Neuronal stem cell (in vitro differentiated cells): ENCODE data around the gene TLX3.

Experiments used
- DNase-seq: peaks from one replicate; pipeline ENCODE4 v3.0.0-alpha.2; 2013; ENCODE audit warnings: low spot score
- H2AFZ ChIP-seq: one replicate; pipeline ENCODE4 v1.6.1; 2013; ENCODE audit warnings: mild to moderate bottlenecking, low read length, inconsistent platforms
- H2AK5ac ChIP-seq: 2 replicates; pipeline ENCODE4 v1.6.1; 2013; ENCODE audit warnings: low read depth, mild to moderate bottlenecking, inconsistent platforms, low read length, moderate library complexity, mixed read lengths
- H2BK120ac ChIP-seq: 2 replicates; pipeline ENCODE4 v1.6.1; 2013; ENCODE audit warnings: low read depth, mild to moderate bottlenecking, inconsistent platforms, low read length, moderate library complexity, mixed read lengths
- H2BK12ac ChIP-seq: one replicate; pipeline ENCODE4 v1.6.1; 2013; ENCODE audit warnings: low read length, inconsistent platforms
- H2BK15ac ChIP-seq: 2 replicates; pipeline ENCODE4 v1.6.1; 2013; ENCODE audit warnings: mild to moderate bottlenecking, low read length, inconsistent platforms, mixed read lengths
- H2BK5ac ChIP-seq: one replicate; pipeline ENCODE4 v1.6.1; 2013; ENCODE audit warnings: inconsistent platforms, mild to moderate bottlenecking, low read length, moderate library complexity
- H3K14ac ChIP-seq: one replicate; pipeline ENCODE4 v1.6.1; 2013; ENCODE audit warnings: low read length, inconsistent platforms
- H3K18ac ChIP-seq: 2 replicates; pipeline ENCODE4 v1.6.1; 2013; ENCODE audit warnings: low read length, inconsistent platforms
- H3K23ac ChIP-seq: 2 replicates; pipeline ENCODE4 v1.6.1; 2013; ENCODE audit warnings: low read depth, mild to moderate bottlenecking, mixed read lengths, low read length, inconsistent platforms; ENCODE audit not compliant: poor library complexity
- H3K27ac ChIP-seq: replicated peaks from 3 replicates; pipeline ENCODE4 v1.5.1; 2013; ENCODE audit warnings: low read length, inconsistent platforms
- H3K27me3 ChIP-seq, 3 experiments: 2 replicates each; pipeline ENCODE4 v1.6.1; 2013; ENCODE audit warnings: low read length in 3 of 3, mild to moderate bottlenecking in 2 of 3, inconsistent platforms in 1 of 3, low read depth in 1 of 3, mixed read lengths in 1 of 3, moderate library complexity in 1 of 3; ENCODE audit not compliant: control insufficient read depth in 3 of 3, insufficient read depth in 3 of 3
- H3K36me3 ChIP-seq, 2 donors: replicated peaks in 1 of 2; 2 replicates each; pipeline ENCODE4 v1.6.1; 2013; ENCODE audit warnings: low read length in 2 of 2; ENCODE audit not compliant: control insufficient read depth in 2 of 2, insufficient read depth in 2 of 2
- H3K4ac ChIP-seq: 2 replicates; pipeline ENCODE4 v1.6.1; 2013; ENCODE audit warnings: inconsistent platforms, mild to moderate bottlenecking, low read length, moderate library complexity
- H3K4me1 ChIP-seq, 2 donors: 1 replicate in 1 of 2; 2 replicates in 1 of 2; pipeline ENCODE4 v1.6.1; 2013; ENCODE audit warnings: low read length in 2 of 2, low read depth in 1 of 2; ENCODE audit not compliant: control insufficient read depth in 2 of 2, insufficient read depth in 1 of 2
- H3K4me2 ChIP-seq: one replicate; pipeline ENCODE4 v1.6.1; 2013; ENCODE audit warnings: mild to moderate bottlenecking, low read length, inconsistent platforms; ENCODE audit not compliant: insufficient read depth, poor library complexity, severe bottlenecking
- H3K4me3 ChIP-seq, 2 donors: 2 replicates each; pipeline ENCODE4 v1.5.1; 2013; ENCODE audit warnings: low read length in 2 of 2, mild to moderate bottlenecking in 2 of 2, inconsistent platforms in 1 of 2, moderate library complexity in 1 of 2
- H3K79me1 ChIP-seq: one replicate; pipeline ENCODE4 v1.6.1; 2013; ENCODE audit warnings: low read depth, mild to moderate bottlenecking, inconsistent platforms, low read length, moderate library complexity
- H3K9ac ChIP-seq: one replicate; pipeline ENCODE4 v1.6.1; 2013; ENCODE audit warnings: mild to moderate bottlenecking, low read depth, low read length, inconsistent platforms; ENCODE audit not compliant: poor library complexity
- H3K9me3 ChIP-seq, 2 donors: replicated peaks in 1 of 2; 2 replicates each; pipeline versions ENCODE3 to v1.6.1; 2013; ENCODE audit warnings: low read length in 2 of 2, mild to moderate bottlenecking in 2 of 2, inconsistent platforms in 1 of 2, low read depth in 1 of 2, mixed read lengths in 1 of 2, moderate library complexity in 1 of 2; ENCODE audit not compliant: control insufficient read depth in 2 of 2, insufficient read depth in 1 of 2
- H4K8ac ChIP-seq: one replicate; pipeline ENCODE4 v1.6.1; 2013; ENCODE audit warnings: low read depth, mild to moderate bottlenecking, inconsistent platforms, low read length, moderate library complexity
- H4K91ac ChIP-seq: one replicate; pipeline ENCODE4 v1.6.1; 2013; ENCODE audit warnings: low read length, low read depth, mild to moderate bottlenecking, inconsistent platforms; ENCODE audit not compliant: poor library complexity
- WGBS, 2 donors: extraction: QIAGEN DNeasy Blood & Tissue Kit; methylation state at CpG; one replicate each; pipeline ENCODE4 v1.1.7; 2013; ENCODE audit warnings: missing lambda C conversion rate in 2 of 2, mixed read lengths in 1 of 2; ENCODE audit not compliant: insufficient read length in 2 of 2, insufficient replicate concordance in 1 of 2; ENCODE audit errors: extremely low coverage in 2 of 2; 5-methylcytosine and 5-hydroxymethylcytosine counted together

The TLX3 gene

GRCh38 chr5:171300358-171300757 lies 8.7 kb upstream of the TLX3 start:
- Histone ChIP-seq H4K91ac (no peak overlapping the region), H3K18ac (no peak overlapping the region), H2AK5ac (no peak overlapping the region), H3K27ac (no peak overlapping the region), H3K23ac (no peak overlapping the region), H3K36me3 (peaks cover 0 to 28% of the 10 kb centered on the region in 2 donors), H2BK12ac (no peak overlapping the region), H3K79me1 (no peaks in the 10 kb centered on the region), H3K14ac (no peak overlapping the region), H3K4me2 (no peak overlapping the region), H2BK5ac (no peak overlapping the region), H4K8ac (no peak overlapping the region), H3K27me3 (peaks cover 2 to 15% (median 13%) of the 10 kb centered on the region in 3 experiments), H3K4me1 (no peaks in the 10 kb centered on the region), H3K9me3 (peaks cover 0 to 3% of the 10 kb centered on the region in 2 donors), H2BK120ac (no peak overlapping the region), H3K4ac (no peak overlapping the region), H3K4me3 (no peak overlapping the region), H2BK15ac (no peak overlapping the region), H3K9ac (no peak overlapping the region), H2AFZ (no peak overlapping the region)
- no peak for DNase-seq
- no CpG with 5 or more reads among the region's 7 CpGs for WGBS, 2 donors

- no peak overlapping the region for H2AK5ac ChIP-seq
- no CpG with 5 or more reads among the region's 6 CpGs for WGBS, 2 donors
- no peak overlapping the region for H2BK5ac ChIP-seq
- H3K36me3 ChIP-seq = no peaks in the 10 kb centered on the region
- no peak overlapping the region for H3K27ac ChIP-seq
- H2BK120ac ChIP-seq = no peak overlapping the region
- no peak overlapping the region for H3K14ac ChIP-seq
- no peak overlapping the region for H3K18ac ChIP-seq
- peaks cover 4 to 10% of the 10 kb centered on the region in 2 donors for H3K4me1 ChIP-seq
- peaks cover 48 to 73% (median 71%) of the 10 kb centered on the region in 3 experiments for H3K27me3 ChIP-seq
- no peak overlapping the region for H3K4me2 ChIP-seq
- peaks cover 0 to 3% of the 10 kb centered on the region in 2 donors for H3K9me3 ChIP-seq
- H2BK12ac ChIP-seq = no peak overlapping the region
- DNase-seq = no peak
- H4K8ac ChIP-seq = no peak overlapping the region
- H3K23ac ChIP-seq = no peak overlapping the region
- no peak overlapping the region for H3K4me3 ChIP-seq
- no peak overlapping the region for H4K91ac ChIP-seq
- H3K9ac ChIP-seq = no peak overlapping the region
- no peak overlapping the region for H2AFZ ChIP-seq
- no peak overlapping the region for H2BK15ac ChIP-seq
- no peaks in the 10 kb centered on the region for H3K79me1 ChIP-seq
- no peak overlapping the region for H3K4ac ChIP-seq
These were observed 2.9 kb upstream of the TLX3 start for GRCh38 chr5:171306166-171306565.

DNA sequence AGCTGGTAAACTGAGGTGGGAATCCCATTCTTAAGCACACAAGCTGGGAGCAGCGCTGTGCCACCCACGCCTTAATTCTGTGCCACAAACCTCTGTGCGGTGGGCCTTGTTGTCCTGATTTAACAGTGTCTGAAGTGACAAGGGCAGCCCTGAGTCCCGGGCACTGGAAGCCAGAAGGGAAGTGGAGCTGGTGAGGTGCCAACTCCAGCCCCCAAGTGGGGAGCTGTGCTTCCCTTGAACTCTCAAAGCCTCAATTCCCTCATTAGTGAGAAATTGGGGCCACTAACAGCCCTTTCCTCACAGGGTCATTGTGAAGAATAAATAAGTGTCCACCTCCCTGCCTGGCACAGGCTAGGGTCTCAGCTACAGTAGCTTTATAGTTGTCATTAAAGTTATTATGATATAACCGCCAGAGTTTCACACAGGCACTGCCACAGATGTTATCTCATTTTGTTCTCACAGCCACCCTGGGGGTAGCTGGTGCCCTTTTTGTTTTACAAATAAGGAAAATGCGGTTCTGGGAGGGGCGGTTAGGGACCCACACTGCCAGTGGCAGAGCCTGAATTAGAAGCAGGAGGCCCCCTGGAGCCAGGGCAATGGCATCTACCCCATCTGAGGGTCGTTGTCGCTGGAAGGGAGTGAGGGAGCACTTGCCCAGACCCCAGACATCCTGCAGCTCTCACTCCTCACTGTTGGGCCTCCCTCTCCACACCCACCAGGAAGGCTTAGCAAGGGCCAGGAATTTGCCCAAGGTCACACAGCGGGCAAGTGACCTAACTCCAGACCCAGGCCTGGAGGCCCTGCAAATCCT lies 2.1 kb upstream of the TLX3 start:
- Histone ChIP-seq H4K91ac (no peak overlapping the region), H2BK120ac (no peak overlapping the region), H3K18ac (no peak overlapping the region), H2BK5ac (no peak overlapping the region), H3K9ac (no peak overlapping the region), H3K14ac (no peak overlapping the region), H3K9me3 (peaks cover 0 to 2% of the 10 kb centered on the region in 2 donors), H3K4ac (no peak overlapping the region), H3K23ac (peak overlapping the region; percentile 43), H2AFZ (no peak overlapping the region), H2AK5ac (no peak overlapping the region), H3K4me2 (no peak overlapping the region), H4K8ac (no peak overlapping the region), H3K79me1 (no peaks in the 10 kb centered on the region), H2BK15ac (no peak overlapping the region), H3K4me3 (no peak overlapping the region), H3K4me1 (peaks cover 4 to 10% of the 10 kb centered on the region in 2 donors), H2BK12ac (no peak overlapping the region), H3K27me3 (peaks cover 51 to 81% (median 77%) of the 10 kb centered on the region in 3 experiments), H3K36me3 (no peaks in the 10 kb centered on the region), H3K27ac (no peak overlapping the region)
- no CpG with 5 or more reads among the region's 10 CpGs for WGBS, 2 donors
- DNase-seq = no peak

DNA sequence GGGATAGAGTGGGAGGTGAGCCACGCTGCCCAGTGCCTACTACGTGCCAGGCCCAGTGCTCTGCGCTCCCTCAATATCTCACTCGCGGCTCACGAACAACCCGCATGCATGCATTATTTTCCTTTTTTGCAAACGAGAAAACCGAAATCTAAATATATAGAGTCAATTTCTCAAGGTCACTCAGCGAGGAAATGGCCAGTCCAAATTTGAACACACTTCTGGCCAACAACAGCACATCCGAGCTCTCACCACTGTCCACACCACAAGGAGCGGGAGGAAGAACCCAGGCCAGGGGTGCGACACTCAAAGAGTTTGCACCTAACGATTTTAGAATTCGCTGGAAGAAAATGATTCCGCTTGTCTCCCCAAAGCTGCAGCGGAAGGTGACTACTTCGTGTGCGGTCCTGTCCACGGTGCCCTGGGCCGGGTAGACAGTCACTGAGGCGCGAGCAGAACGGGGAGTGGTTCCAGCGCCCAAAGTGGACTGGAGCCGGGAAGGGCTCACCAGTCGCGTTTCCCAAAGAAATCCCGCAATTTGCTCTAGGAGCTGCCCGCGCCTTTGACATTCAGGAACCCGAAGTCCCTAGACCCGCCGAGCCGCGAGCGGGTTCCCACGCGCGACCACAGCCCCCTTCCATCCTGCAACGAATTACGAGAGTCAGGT lies 1.1 kb upstream of the TLX3 start:
- H3K4me3 ChIP-seq = no peak overlapping the region
- H3K4me2 ChIP-seq = no peak overlapping the region
- peak overlapping the region; percentile 32 for H2AK5ac ChIP-seq
- no peak overlapping the region for H3K9ac ChIP-seq
- H3K23ac ChIP-seq = peak overlapping the region; percentile 95
- H3K18ac ChIP-seq = peak overlapping the region; percentile 69
- H3K4ac ChIP-seq = no peak overlapping the region
- H3K9me3 ChIP-seq = peaks cover 0 to 3% of the 10 kb centered on the region in 2 donors
- no peaks in the 10 kb centered on the region for H3K36me3 ChIP-seq
- H3K27ac ChIP-seq = no peak overlapping the region
- no peak overlapping the region for H4K91ac ChIP-seq
- H3K27me3 ChIP-seq = peaks cover 60 to 90% (median 87%) of the 10 kb centered on the region in 3 experiments
- H4K8ac ChIP-seq = no peak overlapping the region
- no peak for DNase-seq
- H2BK12ac ChIP-seq = no peak overlapping the region
- no peak overlapping the region for H3K14ac ChIP-seq
- H3K79me1 ChIP-seq = no peaks in the 10 kb centered on the region
- H2BK120ac ChIP-seq = no peak overlapping the region
- H3K4me1 ChIP-seq = peaks cover 4 to 15% of the 10 kb centered on the region in 2 donors
- peak overlapping the region; percentile 70 for H2AFZ ChIP-seq
- H2BK5ac ChIP-seq = no peak overlapping the region
- WGBS, 2 donors = no CpG with 5 or more reads among the region's 42 CpGs
- no peak overlapping the region for H2BK15ac ChIP-seq
